HEK293 (cell line): ENCODE data around the gene PPP4R1.

ENCODE experiments used
- CTCF ChIA-PET: fragments of 350-600 bp; formaldehyde crosslinking; extraction: SDS; loops from one replicate; lab custom pipeline; 2021; ENCODE audit warnings: antibody characterized with exemption; lab: Yijun Ruan, JAX
- POLR2A ChIA-PET: fragments of 300-600 bp; formaldehyde crosslinking; extraction: SDS; loops from one replicate; lab custom pipeline; 2020; ENCODE audit warnings: antibody characterized with exemption, inconsistent platforms; lab: Yijun Ruan, JAX
- H3K27ac ChIP-seq: fragments of 200-500 bp; sonication (Bioruptor generic); 2 replicates; pipeline ENCODE4 v1.5.1; 2014; ENCODE audit warnings: low read depth, low read length, control low read depth, inconsistent platforms; ENCODE audit errors: extremely low read depth
- H3K36me3 ChIP-seq, 2 experiments: fragments of 200-500 bp in 1 of 2; sonication (Bioruptor generic) in 1 of 2; 1 replicate in 1 of 2; 2 replicates in 1 of 2; pipeline ENCODE4 v1.5.1; 2014 to 2017; ENCODE audit warnings: inconsistent platforms in 2 of 2, low read length in 2 of 2; ENCODE audit not compliant: control insufficient read depth in 2 of 2, insufficient read depth in 1 of 2
- H3K4me1 ChIP-seq: fragments of 200-500 bp; sonication (Bioruptor generic); 2 replicates; pipeline ENCODE4 v1.5.1; 2014; ENCODE audit warnings: mild to moderate bottlenecking, low read length, inconsistent platforms; ENCODE audit not compliant: control insufficient read depth, insufficient read depth
- H3K4me3 ChIP-seq: 2 replicates; pipeline ENCODE4 v1.5.1; 2011; ENCODE audit warnings: low read depth, mild to moderate bottlenecking, control low read depth, low read length, moderate library complexity
- H3K9me3 ChIP-seq: fragments of 200-500 bp; sonication (Bioruptor generic); 2 replicates; pipeline ENCODE4 v1.5.1; 2014; ENCODE audit warnings: low read depth, low read length, inconsistent platforms; ENCODE audit not compliant: control insufficient read depth, insufficient read depth
- KLF10 ChIP-seq: fragments of 450-650 bp; IDR thresholded peaks from 2 replicates; pipeline ENCODE4 v1.5.1; 2018; ENCODE audit warnings: missing biosample characterization, mild to moderate bottlenecking, missing genetic modification characterization
- KLF7 ChIP-seq: fragments of 450-650 bp; formaldehyde crosslinking; IDR thresholded peaks from 2 replicates; pipeline ENCODE4 v1.5.1; 2016; ENCODE audit warnings: missing biosample characterization, missing genetic modification characterization, borderline replicate concordance
- OSR2 ChIP-seq: fragments of 450-650 bp; formaldehyde crosslinking; IDR thresholded peaks from 2 replicates; pipeline ENCODE4 v1.5.1; 2016; ENCODE audit warnings: missing biosample characterization, missing genetic modification characterization
- SP2 ChIP-seq: fragments of 450-650 bp; formaldehyde crosslinking; IDR thresholded peaks from 2 replicates; pipeline ENCODE4 v1.5.1; 2016; ENCODE audit warnings: missing biosample characterization, missing genetic modification characterization
- WT1 ChIP-seq: fragments of 450-650 bp; formaldehyde crosslinking; IDR thresholded peaks from 2 replicates; pipeline ENCODE4 v1.5.1; 2016; ENCODE audit warnings: missing biosample characterization, missing genetic modification characterization
- ZBTB7A ChIP-seq: fragments of 450-650 bp; formaldehyde crosslinking; IDR thresholded peaks from 2 replicates; pipeline ENCODE4 v1.5.1; 2016; ENCODE audit warnings: low read depth, missing biosample characterization, missing genetic modification characterization
- ZEB2 ChIP-seq: fragments of 450-650 bp; formaldehyde crosslinking; IDR thresholded peaks from 2 replicates; pipeline ENCODE4 v1.5.1; 2016; ENCODE audit warnings: missing biosample characterization, missing genetic modification characterization
- ZNF175 ChIP-seq: fragments of 450-650 bp; formaldehyde crosslinking; IDR thresholded peaks from 2 replicates; pipeline ENCODE4 v1.5.1; 2016; ENCODE audit warnings: missing biosample characterization, missing genetic modification characterization
- ZNF24 ChIP-seq: fragments of 450-650 bp; formaldehyde crosslinking; IDR thresholded peaks from 2 replicates; pipeline ENCODE4 v1.5.1; 2016; ENCODE audit warnings: missing biosample characterization, missing genetic modification characterization
- ZNF248 ChIP-seq: fragments of 450-650 bp; formaldehyde crosslinking; IDR thresholded peaks from 2 replicates; pipeline ENCODE4 v1.5.1; 2017; ENCODE audit warnings: missing biosample characterization, missing genetic modification characterization
- ZNF26 ChIP-seq: fragments of 450-650 bp; formaldehyde crosslinking; IDR thresholded peaks from 2 replicates; pipeline ENCODE4 v1.5.1; 2016; ENCODE audit warnings: missing biosample characterization, missing genetic modification characterization
- ZNF266 ChIP-seq: fragments of 450-650 bp; formaldehyde crosslinking; IDR thresholded peaks from 2 replicates; pipeline ENCODE4 v1.5.1; 2016; ENCODE audit warnings: missing biosample characterization, missing genetic modification characterization, low read depth
- ZNF311 ChIP-seq: fragments of 450-650 bp; formaldehyde crosslinking; IDR thresholded peaks from 2 replicates; pipeline ENCODE4 v1.5.1; 2017; ENCODE audit warnings: missing biosample characterization, missing genetic modification characterization, borderline replicate concordance
- ZNF335 ChIP-seq: fragments of 450-650 bp; formaldehyde crosslinking; conservative IDR thresholded peaks from 2 replicates; pipeline ENCODE4 v1.5.1; 2016; ENCODE audit warnings: missing biosample characterization, missing genetic modification characterization
- ZNF473 ChIP-seq: fragments of 450-650 bp; formaldehyde crosslinking; IDR thresholded peaks from 2 replicates; pipeline ENCODE4 v1.5.1; 2017; ENCODE audit warnings: missing biosample characterization, missing genetic modification characterization
- ZNF488 ChIP-seq: fragments of 450-650 bp; formaldehyde crosslinking; IDR thresholded peaks from 2 replicates; pipeline ENCODE4 v1.5.1; 2016; ENCODE audit warnings: missing biosample characterization, missing genetic modification characterization
- ZNF654 ChIP-seq: fragments of 450-650 bp; formaldehyde crosslinking; IDR thresholded peaks from 2 replicates; pipeline ENCODE4 v1.5.1; 2016; ENCODE audit warnings: low read depth, missing biosample characterization, missing genetic modification characterization
- TF ChIP-seq, protein P1 (sequence below): fragments of 450-650 bp; formaldehyde crosslinking; IDR thresholded peaks from 2 replicates; pipeline ENCODE4 v1.5.1; 2016; ENCODE audit warnings: missing biosample characterization, missing genetic modification characterization
- TF ChIP-seq, protein P2 (sequence below): fragments of 450-650 bp; formaldehyde crosslinking; IDR thresholded peaks from 2 replicates; pipeline ENCODE4 v1.5.1; 2017; ENCODE audit warnings: missing biosample characterization, missing genetic modification characterization
- TF ChIP-seq, protein P3 (sequence below): fragments of 450-650 bp; formaldehyde crosslinking; IDR thresholded peaks from 2 replicates; pipeline ENCODE4 v1.5.1; 2016; ENCODE audit warnings: missing biosample characterization, missing genetic modification characterization

Gene PPP4R1

GRCh38 chr18:9537677-9538076, 76.7 kb downstream of the PPP4R1 start:
- H3K9me3 ChIP-seq = no peaks in the 10 kb centered on the region
- H3K27ac ChIP-seq = no peak overlapping the region
- no peaks in the 10 kb centered on the region for H3K4me1 ChIP-seq
- TF ChIP-seq, protein P1, sequence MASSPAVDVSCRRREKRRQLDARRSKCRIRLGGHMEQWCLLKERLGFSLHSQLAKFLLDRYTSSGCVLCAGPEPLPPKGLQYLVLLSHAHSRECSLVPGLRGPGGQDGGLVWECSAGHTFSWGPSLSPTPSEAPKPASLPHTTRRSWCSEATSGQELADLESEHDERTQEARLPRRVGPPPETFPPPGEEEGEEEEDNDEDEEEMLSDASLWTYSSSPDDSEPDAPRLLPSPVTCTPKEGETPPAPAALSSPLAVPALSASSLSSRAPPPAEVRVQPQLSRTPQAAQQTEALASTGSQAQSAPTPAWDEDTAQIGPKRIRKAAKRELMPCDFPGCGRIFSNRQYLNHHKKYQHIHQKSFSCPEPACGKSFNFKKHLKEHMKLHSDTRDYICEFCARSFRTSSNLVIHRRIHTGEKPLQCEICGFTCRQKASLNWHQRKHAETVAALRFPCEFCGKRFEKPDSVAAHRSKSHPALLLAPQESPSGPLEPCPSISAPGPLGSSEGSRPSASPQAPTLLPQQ = no peak
- TF ChIP-seq ZNF24 (tag by site-specific recombination) = no peak
- POLR2A ChIA-PET = no interaction called here
- CTCF ChIA-PET = no interaction called here
- no peak overlapping the region for H3K4me3 ChIP-seq
- peaks cover 7 to 48% of the 10 kb centered on the region in 2 experiments for H3K36me3 ChIP-seq

DNA sequence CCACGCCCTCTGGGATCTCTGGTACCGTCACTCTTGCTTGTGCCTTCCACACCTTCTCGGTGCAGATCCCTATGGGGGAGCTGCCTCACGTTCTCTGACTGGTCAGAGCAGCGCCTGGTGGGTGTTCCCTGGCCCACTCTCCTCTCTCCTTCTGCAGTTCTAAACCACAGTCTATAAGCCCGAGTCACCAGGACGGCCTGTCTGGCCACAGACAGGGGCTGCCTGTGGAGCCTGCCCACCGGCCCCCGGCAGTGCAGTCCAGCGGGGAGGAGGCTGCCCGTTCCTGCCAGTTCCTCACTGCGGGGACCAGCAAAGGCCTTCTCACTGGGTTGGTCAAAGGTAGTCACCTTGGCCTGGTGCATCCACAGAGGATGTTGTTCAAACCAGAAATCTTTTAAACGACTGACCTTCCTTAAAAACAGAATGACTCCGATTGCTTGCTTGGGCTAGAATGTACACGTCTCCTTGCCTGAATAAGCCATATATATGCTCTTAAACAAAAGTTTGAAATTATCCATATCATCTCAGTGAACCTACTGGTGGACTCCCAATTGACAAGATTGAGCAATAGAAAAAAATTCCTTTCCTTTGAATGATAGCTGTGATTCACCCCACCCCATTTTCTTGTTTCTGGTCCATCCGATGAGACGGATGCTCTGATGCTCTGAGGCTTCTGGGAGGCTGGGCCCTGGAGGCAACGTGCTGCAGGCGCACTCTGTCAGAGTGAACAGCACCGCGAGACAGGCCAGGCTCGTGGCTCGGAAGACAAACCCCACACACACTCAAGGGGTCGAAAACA, 77.8 kb downstream of the PPP4R1 start:
- no peak overlapping the region for H3K4me3 ChIP-seq
- no peaks in the 10 kb centered on the region for H3K4me1 ChIP-seq
- H3K9me3 ChIP-seq = no peaks in the 10 kb centered on the region
- no peak for TF ChIP-seq ZNF335 (tag by site-specific recombination)
- TF ChIP-seq ZNF266 (tag by site-specific recombination) = no peak
- no peak for TF ChIP-seq ZEB2 (tag by site-specific recombination)
- no peak for TF ChIP-seq KLF7 (tag by site-specific recombination)
- TF ChIP-seq OSR2 = no peak
- CTCF ChIA-PET = no interaction called here
- POLR2A ChIA-PET = no interaction called here
- peaks cover 7 to 55% of the 10 kb centered on the region in 2 experiments for H3K36me3 ChIP-seq
- no peak overlapping the region for H3K27ac ChIP-seq

GRCh38 chr18:9535430-9535991, 78.8 kb downstream of the PPP4R1 start:
- CTCF ChIA-PET = no interaction called here
- Histone ChIP-seq H3K9me3 (no peaks in the 10 kb centered on the region), H3K4me1 (no peaks in the 10 kb centered on the region), H3K27ac (no peak overlapping the region), H3K4me3 (no peak overlapping the region), H3K36me3 (peaks cover 10 to 62% of the 10 kb centered on the region in 2 experiments)
- POLR2A ChIA-PET = no interaction called here
- TF ChIP-seq ZNF311 (tag by site-specific recombination) (no peak), SP2 (tag by site-specific recombination) (no peak), ZNF175 (no peak), WT1 (tag by site-specific recombination) (no peak), KLF10 (tag by site-specific recombination) (no peak), ZBTB7A (tag by site-specific recombination) (no peak), ZNF26 (no peak), ZNF24 (tag by site-specific recombination) (no peak), ZNF654 (tag by site-specific recombination) (no peak), ZEB2 (tag by site-specific recombination) (no peak), ZNF488 (tag by site-specific recombination) (no peak), ZNF248 (tag by site-specific recombination) (no peak), ZNF473 (no peak)
- TF ChIP-seq, protein P2, sequence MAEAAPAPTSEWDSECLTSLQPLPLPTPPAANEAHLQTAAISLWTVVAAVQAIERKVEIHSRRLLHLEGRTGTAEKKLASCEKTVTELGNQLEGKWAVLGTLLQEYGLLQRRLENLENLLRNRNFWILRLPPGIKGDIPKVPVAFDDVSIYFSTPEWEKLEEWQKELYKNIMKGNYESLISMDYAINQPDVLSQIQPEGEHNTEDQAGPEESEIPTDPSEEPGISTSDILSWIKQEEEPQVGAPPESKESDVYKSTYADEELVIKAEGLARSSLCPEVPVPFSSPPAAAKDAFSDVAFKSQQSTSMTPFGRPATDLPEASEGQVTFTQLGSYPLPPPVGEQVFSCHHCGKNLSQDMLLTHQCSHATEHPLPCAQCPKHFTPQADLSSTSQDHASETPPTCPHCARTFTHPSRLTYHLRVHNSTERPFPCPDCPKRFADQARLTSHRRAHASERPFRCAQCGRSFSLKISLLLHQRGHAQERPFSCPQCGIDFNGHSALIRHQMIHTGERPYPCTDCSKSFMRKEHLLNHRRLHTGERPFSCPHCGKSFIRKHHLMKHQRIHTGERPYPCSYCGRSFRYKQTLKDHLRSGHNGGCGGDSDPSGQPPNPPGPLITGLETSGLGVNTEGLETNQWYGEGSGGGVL = no peak
- TF ChIP-seq, protein P3, sequence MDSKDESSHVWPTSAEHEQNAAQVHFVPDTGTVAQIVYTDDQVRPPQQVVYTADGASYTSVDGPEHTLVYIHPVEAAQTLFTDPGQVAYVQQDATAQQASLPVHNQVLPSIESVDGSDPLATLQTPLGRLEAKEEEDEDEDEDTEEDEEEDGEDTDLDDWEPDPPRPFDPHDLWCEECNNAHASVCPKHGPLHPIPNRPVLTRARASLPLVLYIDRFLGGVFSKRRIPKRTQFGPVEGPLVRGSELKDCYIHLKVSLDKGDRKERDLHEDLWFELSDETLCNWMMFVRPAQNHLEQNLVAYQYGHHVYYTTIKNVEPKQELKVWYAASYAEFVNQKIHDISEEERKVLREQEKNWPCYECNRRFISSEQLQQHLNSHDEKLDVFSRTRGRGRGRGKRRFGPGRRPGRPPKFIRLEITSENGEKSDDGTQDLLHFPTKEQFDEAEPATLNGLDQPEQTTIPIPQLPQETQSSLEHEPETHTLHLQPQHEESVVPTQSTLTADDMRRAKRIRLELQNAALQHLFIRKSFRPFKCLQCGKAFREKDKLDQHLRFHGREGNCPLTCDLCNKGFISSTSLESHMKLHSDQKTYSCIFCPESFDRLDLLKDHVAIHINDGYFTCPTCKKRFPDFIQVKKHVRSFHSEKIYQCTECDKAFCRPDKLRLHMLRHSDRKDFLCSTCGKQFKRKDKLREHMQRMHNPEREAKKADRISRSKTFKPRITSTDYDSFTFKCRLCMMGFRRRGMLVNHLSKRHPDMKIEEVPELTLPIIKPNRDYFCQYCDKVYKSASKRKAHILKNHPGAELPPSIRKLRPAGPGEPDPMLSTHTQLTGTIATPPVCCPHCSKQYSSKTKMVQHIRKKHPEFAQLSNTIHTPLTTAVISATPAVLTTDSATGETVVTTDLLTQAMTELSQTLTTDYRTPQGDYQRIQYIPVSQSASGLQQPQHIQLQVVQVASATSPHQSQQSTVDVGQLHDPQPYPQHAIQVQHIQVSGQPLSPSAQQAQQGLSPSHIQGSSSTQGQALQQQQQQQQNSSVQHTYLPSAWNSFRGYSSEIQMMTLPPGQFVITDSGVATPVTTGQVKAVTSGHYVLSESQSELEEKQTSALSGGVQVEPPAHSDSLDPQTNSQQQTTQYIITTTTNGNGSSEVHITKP (tag by site-specific recombination) = no peak
